ENCODE results near the gene SRGAP3.

- TF ChIP-seq POLR2A (IDR thresholded peaks at IDR 0.05) = no peak
- no peak for TF ChIP-seq CTCF (IDR thresholded peaks at IDR 0.05)
These were observed 27.4 kb downstream of the SRGAP3 start for GRCh38 chr3:9222049-9222448.
